IPS-18c (cell line): ENCODE data around the gene DYRK1A.

Source experiments
- H3K4me3 ChIP-seq: 2 replicates; pipeline ENCODE4 v1.7.0; 2013; ENCODE audit warnings: low read depth, mild to moderate bottlenecking, low read length, moderate library complexity; ENCODE audit not compliant: insufficient read depth
- H3K9me3 ChIP-seq: one replicate; pipeline ENCODE4 v1.6.1; 2013; ENCODE audit warnings: mild to moderate bottlenecking, low read length, moderate library complexity; ENCODE audit not compliant: control insufficient read depth, insufficient read depth

DYRK1A gene

DNA sequence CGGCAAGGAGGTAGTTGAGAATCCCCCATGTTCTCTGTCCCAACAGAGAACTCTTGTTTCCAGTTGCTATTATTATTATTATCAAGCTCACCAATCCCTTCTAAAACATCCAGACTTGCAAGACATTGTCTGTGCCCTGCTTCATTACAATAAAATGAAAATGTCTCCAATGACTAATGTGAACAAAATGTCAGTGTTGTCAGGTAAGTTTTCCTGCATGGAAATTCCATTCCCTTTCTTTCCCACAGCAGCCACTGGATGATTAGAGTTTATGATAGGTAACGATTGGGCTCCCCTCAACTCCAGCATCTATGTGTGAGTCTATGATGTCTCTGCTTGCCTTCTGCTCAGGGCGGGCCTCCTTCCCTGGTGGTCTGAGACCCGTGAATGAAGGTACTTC is 8.9 kb upstream of the DYRK1A start:
- H3K9me3 ChIP-seq = no peaks in the 10 kb centered on the region
- H3K4me3 ChIP-seq = no peak overlapping the region

- H3K4me3 ChIP-seq = no peak overlapping the region
- no peaks in the 10 kb centered on the region for H3K9me3 ChIP-seq
These were observed 8.2 kb upstream of the DYRK1A start for GRCh38 chr21:37358397-37358796.

DNA sequence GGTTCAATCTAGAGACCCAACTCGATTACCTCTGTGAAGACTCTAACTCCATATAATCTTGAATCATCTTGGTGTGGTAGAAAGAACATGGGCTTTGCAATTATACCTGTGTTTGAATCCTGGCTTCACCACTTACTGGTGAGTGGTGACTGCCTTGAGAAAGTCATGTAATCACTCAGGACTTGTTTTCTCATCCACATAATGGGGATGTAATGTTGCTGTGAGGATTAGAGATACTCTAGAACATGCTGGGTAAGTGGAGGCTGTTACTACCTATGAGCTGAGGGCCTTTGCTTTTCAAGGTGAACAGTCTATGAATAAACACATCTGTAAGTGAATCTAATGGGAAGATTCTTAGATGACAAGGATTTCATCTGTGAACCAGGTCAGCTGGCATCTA is 2.6 kb upstream of the DYRK1A start:
- H3K4me3 ChIP-seq = no peak overlapping the region
- H3K9me3 ChIP-seq = no peaks in the 10 kb centered on the region

DNA sequence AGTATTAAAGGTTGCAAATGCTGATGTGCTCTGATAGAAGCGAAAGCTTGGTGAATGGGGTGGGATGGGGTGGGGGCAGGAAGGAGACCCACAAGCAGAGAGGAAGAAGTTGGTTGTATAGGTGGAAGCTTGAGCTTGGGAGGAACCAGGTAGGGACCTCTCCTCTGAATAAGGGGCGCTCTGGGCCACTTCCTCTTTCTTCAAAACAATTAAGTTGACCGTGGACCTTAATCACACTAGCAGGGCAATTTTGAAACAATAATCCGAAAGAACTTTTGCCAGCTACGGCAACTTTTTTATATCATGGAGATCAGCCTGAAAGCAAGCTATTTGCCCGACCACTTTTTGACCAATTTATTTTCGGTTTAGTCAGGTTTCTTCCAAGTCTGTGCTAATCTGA is 1.9 kb upstream of the DYRK1A start:
- no peak overlapping the region for H3K4me3 ChIP-seq
- no peaks in the 10 kb centered on the region for H3K9me3 ChIP-seq

GRCh38 chr21:37365517-37366481 is 774 bp upstream of the DYRK1A start:
- no peaks in the 10 kb centered on the region for H3K9me3 ChIP-seq
- peak overlapping the region; percentile 75 for H3K4me3 ChIP-seq

DNA sequence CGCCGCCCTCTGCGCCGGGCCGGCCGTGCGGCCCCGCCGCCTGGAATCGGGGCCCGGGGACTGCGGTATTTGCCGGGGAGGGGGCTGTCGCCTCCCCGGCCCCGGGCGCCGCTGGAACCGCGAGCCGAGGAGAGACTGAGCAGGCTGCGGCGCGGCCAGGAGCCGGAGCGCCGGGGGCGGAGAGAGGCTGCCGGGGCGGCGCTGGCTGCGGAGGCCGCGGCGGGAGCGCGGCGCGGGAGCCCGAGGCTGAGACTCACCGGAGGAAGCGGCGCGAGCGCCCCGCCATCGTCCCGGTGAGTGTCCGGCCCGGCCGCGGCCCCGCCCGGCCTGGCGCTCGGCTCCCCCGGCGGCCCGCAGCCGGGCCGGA is 746 bp downstream of the DYRK1A start:
- Histone ChIP-seq H3K4me3 (peak overlapping the region; percentile 60), H3K9me3 (no peaks in the 10 kb centered on the region)

DNA sequence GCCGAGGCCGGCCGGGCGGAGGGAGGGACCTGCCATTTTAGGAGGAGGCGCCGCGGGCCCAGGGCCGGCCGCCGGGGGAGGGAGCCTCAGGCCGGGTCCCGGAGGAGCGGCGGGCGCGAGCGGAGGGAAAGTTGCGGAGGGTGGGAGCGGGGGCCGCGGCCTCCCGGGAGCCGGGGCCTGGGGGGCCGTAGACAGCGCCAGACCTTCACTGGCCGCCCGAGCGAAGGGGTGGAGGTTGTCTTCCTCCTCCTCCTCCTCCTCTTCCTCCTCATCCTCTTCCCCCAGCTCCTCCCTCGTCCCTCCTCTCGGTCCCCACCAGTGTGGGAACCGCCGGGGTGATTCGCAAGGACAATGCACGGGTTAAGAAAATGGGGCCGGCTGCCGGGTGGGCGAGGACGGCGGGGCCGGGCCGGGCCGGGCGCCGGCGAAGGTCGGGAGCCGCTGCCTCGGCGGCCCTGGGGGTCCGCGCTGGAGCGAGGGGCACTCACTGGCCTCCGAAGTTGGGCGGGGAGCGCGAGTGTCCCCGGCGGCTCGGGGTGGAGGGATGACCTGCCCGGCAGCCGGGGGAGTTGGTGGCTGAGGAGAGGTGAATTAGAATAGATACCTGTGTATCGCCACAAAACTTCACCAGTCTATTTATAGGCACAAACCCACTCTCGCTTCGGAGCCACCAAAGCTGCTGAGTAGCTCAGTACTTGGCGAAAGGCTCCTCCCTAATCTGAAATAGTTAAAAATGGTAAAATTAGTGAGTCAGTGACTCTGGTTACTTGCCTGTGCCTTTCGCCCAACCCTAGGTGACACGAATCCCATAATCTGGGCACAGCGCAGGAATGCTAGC is 1.3 kb downstream of the DYRK1A start:
- peak overlapping the region; percentile 60 for H3K4me3 ChIP-seq

GRCh38 chr21:37368541-37369279 is 2.1 kb downstream of the DYRK1A start:
- no peaks in the 10 kb centered on the region for H3K9me3 ChIP-seq
- H3K4me3 ChIP-seq = peak overlapping the region; percentile 60

More for the DNA sequence above, 1.3 kb downstream of the DYRK1A start:
- no peaks in the 10 kb centered on the region for H3K9me3 ChIP-seq

GRCh38 chr21:37369307-37369854 is 2.8 kb downstream of the DYRK1A start:
- no peak overlapping the region for H3K4me3 ChIP-seq
- no peaks in the 10 kb centered on the region for H3K9me3 ChIP-seq

DNA sequence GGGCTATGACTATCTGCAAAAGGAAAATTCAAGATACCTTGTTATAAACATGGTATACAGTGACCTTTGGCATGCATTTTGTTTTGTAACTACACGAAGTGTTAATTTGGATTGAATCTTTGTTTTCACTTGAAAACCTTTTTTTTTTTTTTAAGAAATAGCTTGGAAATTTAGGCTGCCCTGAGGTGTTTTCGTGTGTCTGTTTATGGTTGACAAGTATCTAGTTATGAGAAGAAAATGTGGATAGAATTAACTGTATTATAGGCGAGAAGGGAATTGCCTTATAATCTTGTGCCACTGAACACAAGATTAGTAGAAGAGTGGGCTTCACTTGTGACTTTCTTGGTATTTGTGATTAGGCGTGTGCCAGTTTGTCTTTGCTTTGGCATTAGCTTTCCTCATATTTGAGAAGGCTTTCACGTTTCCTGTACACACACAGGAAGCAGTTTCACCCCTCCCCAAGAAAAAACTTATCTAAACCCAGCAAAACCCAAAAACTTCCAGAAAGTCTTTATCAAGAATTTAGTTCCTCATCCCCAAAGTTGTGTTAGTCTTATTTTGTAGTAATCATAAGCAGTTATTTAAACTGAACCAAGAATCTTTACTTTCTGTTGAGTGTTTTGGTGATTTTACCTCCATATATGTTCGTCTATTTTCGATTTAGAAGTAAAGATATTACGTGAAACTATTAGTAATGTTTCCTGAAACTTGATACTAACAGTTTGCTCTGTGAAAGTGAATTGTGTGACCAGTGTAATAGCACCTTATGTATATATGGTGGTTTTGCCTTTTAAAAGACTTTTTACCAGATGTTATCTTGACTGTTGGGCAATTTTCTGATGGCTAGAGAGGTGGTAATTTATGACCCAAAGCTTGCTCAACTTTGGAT is 3.8 kb downstream of the DYRK1A start:
- no peak overlapping the region for H3K4me3 ChIP-seq
- H3K9me3 ChIP-seq = no peaks in the 10 kb centered on the region

DNA sequence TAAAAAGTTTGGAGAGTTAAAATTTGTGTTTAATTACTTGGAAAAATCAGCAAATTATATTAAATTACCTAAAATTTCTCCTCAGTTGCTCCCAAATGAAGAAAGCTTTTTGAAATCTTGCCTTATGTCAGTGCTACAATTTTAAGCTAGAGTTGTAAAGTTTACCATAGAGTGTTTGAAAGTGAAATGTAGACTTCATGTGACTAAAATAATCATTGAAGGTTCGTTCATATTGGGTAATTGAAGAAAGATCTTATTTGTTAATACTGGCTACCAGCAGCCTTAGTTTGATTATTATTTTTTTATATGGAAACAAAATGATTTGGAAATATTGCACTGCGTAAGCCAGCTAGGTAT is 4.4 kb downstream of the DYRK1A start:
- no peak overlapping the region for H3K4me3 ChIP-seq

DNA sequence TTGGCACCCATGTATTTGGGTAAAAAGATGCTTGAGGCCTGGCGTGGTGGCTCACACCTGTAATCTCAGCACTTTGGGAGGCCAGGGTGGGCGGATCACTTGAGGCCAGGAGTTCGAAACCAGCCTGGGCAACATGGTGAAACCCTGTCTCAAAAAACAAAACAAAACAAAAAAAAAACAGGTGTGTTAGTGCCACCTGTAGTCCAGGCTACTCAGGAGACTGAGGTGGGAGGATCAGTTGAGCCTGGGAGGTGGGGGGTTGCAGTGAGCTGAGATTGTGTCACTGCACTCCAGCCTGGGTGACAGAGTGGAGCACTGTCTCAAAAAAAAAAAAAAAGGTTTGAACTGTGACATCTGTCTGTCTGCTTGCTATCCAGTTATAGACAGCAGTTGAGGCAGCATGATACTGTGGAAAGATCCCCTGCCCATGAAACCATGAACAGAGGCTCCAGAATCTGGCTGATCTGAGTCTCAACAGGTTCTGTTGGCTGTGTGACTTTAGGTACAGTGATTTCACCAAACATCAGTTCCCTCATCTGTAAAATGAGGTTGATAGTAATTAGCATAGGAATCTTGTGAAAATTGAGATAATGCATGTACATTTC is 5.7 kb downstream of the DYRK1A start:
- H3K4me3 ChIP-seq = no peak overlapping the region
- H3K9me3 ChIP-seq = no peaks in the 10 kb centered on the region

More for the DNA sequence above, 4.4 kb downstream of the DYRK1A start:
- no peaks in the 10 kb centered on the region for H3K9me3 ChIP-seq

GRCh38 chr21:37372951-37373350 is 6.4 kb downstream of the DYRK1A start:
- no peaks in the 10 kb centered on the region for H3K9me3 ChIP-seq
- no peak overlapping the region for H3K4me3 ChIP-seq

DNA sequence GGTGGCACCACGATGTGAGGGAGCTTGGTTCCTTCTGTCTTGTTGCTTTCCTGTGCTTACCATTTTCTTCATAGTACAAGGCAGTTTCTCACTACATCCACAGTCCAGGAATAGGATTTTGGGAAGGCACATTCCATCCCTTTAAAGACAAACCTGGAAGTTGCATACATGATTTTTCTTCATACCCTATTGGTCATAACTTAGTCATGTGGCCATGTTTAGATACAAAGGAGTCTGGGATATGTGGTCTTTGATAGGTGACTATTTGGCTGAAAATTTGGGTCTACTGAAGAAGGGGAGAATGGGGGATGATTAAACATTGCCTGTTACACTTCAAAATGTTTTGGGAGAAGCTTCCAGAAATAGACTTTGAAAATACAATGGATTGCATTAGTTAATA is 7.0 kb downstream of the DYRK1A start:
- Histone ChIP-seq H3K4me3 (no peak overlapping the region), H3K9me3 (no peaks in the 10 kb centered on the region)

DNA sequence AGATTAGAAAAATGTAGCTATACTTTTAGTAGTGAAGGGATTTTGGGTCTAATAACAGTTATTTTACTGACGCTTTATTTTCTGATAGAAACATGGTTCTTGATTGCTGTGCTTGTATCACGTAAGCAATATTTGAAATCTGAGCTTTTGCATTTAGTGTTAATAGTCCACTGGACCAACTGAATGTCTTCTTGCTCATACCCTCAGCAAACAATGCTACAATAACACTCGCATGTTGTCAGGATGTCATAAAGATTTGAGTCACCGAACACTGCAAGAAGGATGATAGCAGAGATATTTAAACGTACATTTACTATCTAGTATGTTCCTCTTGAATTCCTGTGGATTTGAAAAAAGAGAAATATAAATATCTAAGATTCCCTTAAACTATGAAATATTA is 7.5 kb downstream of the DYRK1A start:
- Histone ChIP-seq H3K9me3 (no peaks in the 10 kb centered on the region), H3K4me3 (no peak overlapping the region)
